GM12878 (cell line): Measurements from ENCODE around the gene BTG2. TPM values are rescaled to one million over a fixed set of nuclear protein-coding genes. Genes with fewer than 3 reads are reported as not detected.
A peak's percentile ranks its signal among the peaks of the same experiment; 100 is the strongest.

ENCODE experiments used
- BACH1 ChIP-seq: fragments of 450-650 bp; IDR thresholded peaks from 2 replicates; pipeline ENCODE4 v1.6.1; 2017; ENCODE audit warnings: mild to moderate bottlenecking, borderline replicate concordance
- CHD1 ChIP-seq: IDR thresholded peaks from 2 replicates; pipeline ENCODE4 v1.6.1; 2012; ENCODE audit warnings: low read depth, low read length, improper control_type of control experiment
- EGR1 ChIP-seq, 2 experiments: IDR thresholded peaks; 1 replicate in 1 of 2; 2 replicates in 1 of 2; pipeline ENCODE4 v1.6.1; 2011 to 2012; ENCODE audit warnings: low read depth in 2 of 2, low read length in 2 of 2, borderline replicate concordance in 1 of 2, mild to moderate bottlenecking in 1 of 2, moderate library complexity in 1 of 2
- JUND ChIP-seq: IDR thresholded peaks from 2 replicates; pipeline ENCODE4 v1.6.1; 2012; ENCODE audit warnings: low read depth, mild to moderate bottlenecking, low read length, improper control_type of control experiment, moderate library complexity
- LARP7 ChIP-seq: fragments of 450-650 bp; IDR thresholded peaks from 2 replicates; pipeline ENCODE4 v1.6.1; 2017; ENCODE audit warnings: mild to moderate bottlenecking
- MYB ChIP-seq: fragments of 150-350 bp; IDR thresholded peaks from 2 replicates; pipeline ENCODE4 v1.6.1; 2014; ENCODE audit warnings: mild to moderate bottlenecking, low read depth, low read length, borderline replicate concordance
- NBN ChIP-seq: fragments of 450-650 bp; IDR thresholded peaks from 2 replicates; pipeline ENCODE4 v1.6.1; 2016
- NFYB ChIP-seq: IDR thresholded peaks from 2 replicates; pipeline ENCODE4 v1.6.1; 2011; ENCODE audit warnings: low read depth, mild to moderate bottlenecking, low read length, improper control_type of control experiment, moderate library complexity; ENCODE audit not compliant: insufficient read depth
- NR2F1 ChIP-seq: fragments of 450-650 bp; conservative IDR thresholded peaks from 2 replicates; pipeline ENCODE4 v1.6.1; 2017; ENCODE audit warnings: mild to moderate bottlenecking
- POLR2A ChIP-seq: IDR thresholded peaks from 2 replicates; pipeline ENCODE4 v1.6.1; 2011; ENCODE audit warnings: low read depth, mild to moderate bottlenecking, low read length
- POU2F2 ChIP-seq: IDR thresholded peaks from 3 replicates; pipeline ENCODE4 v1.6.1; 2011; ENCODE audit warnings: low read depth, mild to moderate bottlenecking, low read length, borderline replicate concordance
- RAD21 ChIP-seq: IDR thresholded peaks from 2 replicates; pipeline ENCODE4 v1.6.1; 2011; ENCODE audit warnings: mild to moderate bottlenecking, low read depth, low read length, moderate library complexity; ENCODE audit not compliant: insufficient read depth
- SMC3 ChIP-seq: IDR thresholded peaks from 2 replicates; pipeline ENCODE4 v1.6.1; 2011; ENCODE audit warnings: low read length, improper control_type of control experiment, borderline replicate concordance
- ZNF217 ChIP-seq: fragments of 450-650 bp; IDR thresholded peaks from 2 replicates; pipeline ENCODE4 v1.6.1; 2017; ENCODE audit warnings: antibody characterized with exemption, mild to moderate bottlenecking
- ZNF24 ChIP-seq: fragments of 450-650 bp; IDR thresholded peaks from 2 replicates; pipeline ENCODE4 v1.6.1; 2017; ENCODE audit warnings: antibody characterized with exemption, mild to moderate bottlenecking
- polyA plus RNA-seq, 11 experiments: library from polyadenylated mRNA; depleted of rRNA in 4 of 11; unstranded in 6 of 11; stranded (reverse) in 5 of 11; fragments of >200 nt; fragmentation: Nextera tagmentation in 4 of 11; fragmentation: Illumina TruSeq in 1 of 11; extraction: Ambion mirVana in 4 of 11; extraction: Trizol in 1 of 11; gene quantifications; 1 replicate in 1 of 11; 2 replicates in 10 of 11; pipeline versions ENCODE4 v1.2.1 to v1.2.3, GENCODE V29; 2011 to 2016; ENCODE audit warnings: inconsistent platforms in 2 of 11, missing spikeins in 2 of 11, low read depth in 1 of 11
- total RNA-seq, 4 experiments: library from RNA; depleted of rRNA in 3 of 4; stranded (reverse); fragments of >200 nt in 3 of 4; fragmentation: Illumina TruSeq in 1 of 4; extraction: Trizol in 1 of 4; gene quantifications; 2 replicates each; pipeline versions ENCODE4 v1.2.1 to v1.2.3, GENCODE V29; 2013 to 2021
- TF ChIP-seq, protein P1 (sequence below): fragments of 450-650 bp; IDR thresholded peaks from 2 replicates; pipeline ENCODE4 v1.6.1; 2017; ENCODE audit warnings: low read depth, mild to moderate bottlenecking, moderate library complexity
- TF ChIP-seq, protein P2 (sequence below): fragments of 450-650 bp; IDR thresholded peaks from 2 replicates; pipeline ENCODE4 v1.6.1; 2017; ENCODE audit warnings: mild to moderate bottlenecking, moderate library complexity
- TF ChIP-seq, protein P3 (sequence below): fragments of 450-650 bp; IDR thresholded peaks from 2 replicates; pipeline ENCODE4 v1.6.1; 2017; ENCODE audit warnings: mild to moderate bottlenecking
- TF ChIP-seq, protein P4 (sequence below): fragments of 450-650 bp; IDR thresholded peaks from 2 replicates; pipeline ENCODE4 v1.6.1; 2018; ENCODE audit warnings: mild to moderate bottlenecking, low read depth, moderate library complexity; ENCODE audit not compliant: partially characterized antibody

BTG2 gene
- total and polyA plus RNA-seq, 10 of the 15 experiments (the other 5 are each of a cell fraction or from before 2014, with no cell fraction given) = 23.3 to 160 (median 98.1) TPM

DNA sequence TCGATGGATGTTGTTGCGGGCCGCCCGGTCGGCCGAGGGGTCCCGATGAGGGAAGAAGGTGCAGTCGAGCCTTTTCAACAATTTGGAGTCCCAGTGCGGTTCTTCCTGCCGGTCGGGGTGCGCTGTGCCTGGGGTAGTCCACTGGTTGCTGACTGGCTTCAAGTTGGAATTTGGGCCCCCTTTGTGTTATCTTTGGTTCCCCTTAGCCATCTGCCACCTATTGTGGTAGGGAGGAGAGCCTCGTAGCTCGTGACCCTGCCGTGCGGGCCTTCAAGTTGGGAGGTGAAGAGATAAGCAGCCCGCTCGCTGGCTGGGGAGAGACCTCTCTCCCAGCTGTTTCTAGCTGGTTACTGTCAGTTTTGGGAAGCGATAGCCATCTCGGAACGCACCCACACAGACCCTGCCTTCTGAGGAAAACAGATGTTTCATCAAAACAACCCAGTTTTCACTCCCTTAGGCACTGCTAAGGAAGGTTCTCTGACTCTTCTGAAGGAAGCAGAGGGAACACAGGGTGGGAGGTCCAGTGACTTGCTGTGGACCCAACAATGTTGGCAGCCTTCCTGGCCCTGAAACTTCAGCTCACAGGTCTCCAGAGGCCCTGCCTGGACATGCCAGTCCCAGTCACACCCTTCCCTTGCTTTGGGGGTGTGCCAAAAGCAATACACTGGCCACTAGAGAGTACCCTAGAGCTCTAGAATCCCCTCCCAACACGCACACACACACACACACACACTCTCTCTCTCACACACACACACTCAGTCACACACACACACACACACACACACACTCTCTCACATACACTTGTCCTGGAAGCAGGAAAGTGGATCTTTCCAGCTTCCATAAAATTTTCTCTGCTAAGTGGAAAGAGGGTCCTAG, 1.0 kb downstream of the BTG2 start (continued):
- TF ChIP-seq, protein P1, sequence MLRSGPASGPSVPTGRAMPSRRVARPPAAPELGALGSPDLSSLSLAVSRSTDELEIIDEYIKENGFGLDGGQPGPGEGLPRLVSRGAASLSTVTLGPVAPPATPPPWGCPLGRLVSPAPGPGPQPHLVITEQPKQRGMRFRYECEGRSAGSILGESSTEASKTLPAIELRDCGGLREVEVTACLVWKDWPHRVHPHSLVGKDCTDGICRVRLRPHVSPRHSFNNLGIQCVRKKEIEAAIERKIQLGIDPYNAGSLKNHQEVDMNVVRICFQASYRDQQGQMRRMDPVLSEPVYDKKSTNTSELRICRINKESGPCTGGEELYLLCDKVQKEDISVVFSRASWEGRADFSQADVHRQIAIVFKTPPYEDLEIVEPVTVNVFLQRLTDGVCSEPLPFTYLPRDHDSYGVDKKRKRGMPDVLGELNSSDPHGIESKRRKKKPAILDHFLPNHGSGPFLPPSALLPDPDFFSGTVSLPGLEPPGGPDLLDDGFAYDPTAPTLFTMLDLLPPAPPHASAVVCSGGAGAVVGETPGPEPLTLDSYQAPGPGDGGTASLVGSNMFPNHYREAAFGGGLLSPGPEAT = peak; percentile 78
- no peak for TF ChIP-seq POU2F2
- TF ChIP-seq NFYB = no peak
- peak; percentile 23; the same call in 1 of the 2 replicates for TF ChIP-seq BACH1
- TF ChIP-seq JUND = no peak
- TF ChIP-seq, protein P2, sequence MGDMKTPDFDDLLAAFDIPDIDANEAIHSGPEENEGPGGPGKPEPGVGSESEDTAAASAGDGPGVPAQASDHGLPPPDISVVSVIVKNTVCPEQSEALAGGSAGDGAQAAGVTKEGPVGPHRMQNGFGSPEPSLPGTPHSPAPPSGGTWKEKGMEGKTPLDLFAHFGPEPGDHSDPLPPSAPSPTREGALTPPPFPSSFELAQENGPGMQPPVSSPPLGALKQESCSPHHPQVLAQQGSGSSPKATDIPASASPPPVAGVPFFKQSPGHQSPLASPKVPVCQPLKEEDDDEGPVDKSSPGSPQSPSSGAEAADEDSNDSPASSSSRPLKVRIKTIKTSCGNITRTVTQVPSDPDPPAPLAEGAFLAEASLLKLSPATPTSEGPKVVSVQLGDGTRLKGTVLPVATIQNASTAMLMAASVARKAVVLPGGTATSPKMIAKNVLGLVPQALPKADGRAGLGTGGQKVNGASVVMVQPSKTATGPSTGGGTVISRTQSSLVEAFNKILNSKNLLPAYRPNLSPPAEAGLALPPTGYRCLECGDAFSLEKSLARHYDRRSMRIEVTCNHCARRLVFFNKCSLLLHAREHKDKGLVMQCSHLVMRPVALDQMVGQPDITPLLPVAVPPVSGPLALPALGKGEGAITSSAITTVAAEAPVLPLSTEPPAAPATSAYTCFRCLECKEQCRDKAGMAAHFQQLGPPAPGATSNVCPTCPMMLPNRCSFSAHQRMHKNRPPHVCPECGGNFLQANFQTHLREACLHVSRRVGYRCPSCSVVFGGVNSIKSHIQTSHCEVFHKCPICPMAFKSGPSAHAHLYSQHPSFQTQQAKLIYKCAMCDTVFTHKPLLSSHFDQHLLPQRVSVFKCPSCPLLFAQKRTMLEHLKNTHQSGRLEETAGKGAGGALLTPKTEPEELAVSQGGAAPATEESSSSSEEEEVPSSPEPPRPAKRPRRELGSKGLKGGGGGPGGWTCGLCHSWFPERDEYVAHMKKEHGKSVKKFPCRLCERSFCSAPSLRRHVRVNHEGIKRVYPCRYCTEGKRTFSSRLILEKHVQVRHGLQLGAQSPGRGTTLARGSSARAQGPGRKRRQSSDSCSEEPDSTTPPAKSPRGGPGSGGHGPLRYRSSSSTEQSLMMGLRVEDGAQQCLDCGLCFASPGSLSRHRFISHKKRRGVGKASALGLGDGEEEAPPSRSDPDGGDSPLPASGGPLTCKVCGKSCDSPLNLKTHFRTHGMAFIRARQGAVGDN = peak; percentile 55; the same call in 1 of the 2 replicates
- TF ChIP-seq RAD21 = peak; percentile 38; the same call in 1 of the 2 replicates
- no peak for TF ChIP-seq MYB
- TF ChIP-seq, protein P3, sequence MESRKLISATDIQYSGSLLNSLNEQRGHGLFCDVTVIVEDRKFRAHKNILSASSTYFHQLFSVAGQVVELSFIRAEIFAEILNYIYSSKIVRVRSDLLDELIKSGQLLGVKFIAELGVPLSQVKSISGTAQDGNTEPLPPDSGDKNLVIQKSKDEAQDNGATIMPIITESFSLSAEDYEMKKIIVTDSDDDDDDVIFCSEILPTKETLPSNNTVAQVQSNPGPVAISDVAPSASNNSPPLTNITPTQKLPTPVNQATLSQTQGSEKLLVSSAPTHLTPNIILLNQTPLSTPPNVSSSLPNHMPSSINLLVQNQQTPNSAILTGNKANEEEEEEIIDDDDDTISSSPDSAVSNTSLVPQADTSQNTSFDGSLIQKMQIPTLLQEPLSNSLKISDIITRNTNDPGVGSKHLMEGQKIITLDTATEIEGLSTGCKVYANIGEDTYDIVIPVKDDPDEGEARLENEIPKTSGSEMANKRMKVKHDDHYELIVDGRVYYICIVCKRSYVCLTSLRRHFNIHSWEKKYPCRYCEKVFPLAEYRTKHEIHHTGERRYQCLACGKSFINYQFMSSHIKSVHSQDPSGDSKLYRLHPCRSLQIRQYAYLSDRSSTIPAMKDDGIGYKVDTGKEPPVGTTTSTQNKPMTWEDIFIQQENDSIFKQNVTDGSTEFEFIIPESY = no peak
- TF ChIP-seq NBN = peak; percentile 99
- TF ChIP-seq SMC3 = peak; percentile 20; the same call in 1 of the 2 replicates
- no peak for TF ChIP-seq ZNF24
- TF ChIP-seq CHD1 = 0 out of 2 replicates have a peak, but pooled peaks have one; percentile 55
- no peak for TF ChIP-seq NR2F1
- peak; percentile 45; the same call in 1 of the 2 replicates for TF ChIP-seq POLR2A
- TF ChIP-seq LARP7 = 0 out of 2 replicates have a peak, but pooled peaks have one; percentile 25
- TF ChIP-seq ZNF217 = no peak
- TF ChIP-seq EGR1 (IDR thresholded peaks at IDR 0.05; ENCODE audit: borderline replicate concordance in 1 of 2, low read depth in 2 of 2, low read length in 2 of 2) = 0 out of 3 replicates have a peak, but pooled peaks of 1 of the 2 experiments have one; percentile 13
- TF ChIP-seq, protein P4, sequence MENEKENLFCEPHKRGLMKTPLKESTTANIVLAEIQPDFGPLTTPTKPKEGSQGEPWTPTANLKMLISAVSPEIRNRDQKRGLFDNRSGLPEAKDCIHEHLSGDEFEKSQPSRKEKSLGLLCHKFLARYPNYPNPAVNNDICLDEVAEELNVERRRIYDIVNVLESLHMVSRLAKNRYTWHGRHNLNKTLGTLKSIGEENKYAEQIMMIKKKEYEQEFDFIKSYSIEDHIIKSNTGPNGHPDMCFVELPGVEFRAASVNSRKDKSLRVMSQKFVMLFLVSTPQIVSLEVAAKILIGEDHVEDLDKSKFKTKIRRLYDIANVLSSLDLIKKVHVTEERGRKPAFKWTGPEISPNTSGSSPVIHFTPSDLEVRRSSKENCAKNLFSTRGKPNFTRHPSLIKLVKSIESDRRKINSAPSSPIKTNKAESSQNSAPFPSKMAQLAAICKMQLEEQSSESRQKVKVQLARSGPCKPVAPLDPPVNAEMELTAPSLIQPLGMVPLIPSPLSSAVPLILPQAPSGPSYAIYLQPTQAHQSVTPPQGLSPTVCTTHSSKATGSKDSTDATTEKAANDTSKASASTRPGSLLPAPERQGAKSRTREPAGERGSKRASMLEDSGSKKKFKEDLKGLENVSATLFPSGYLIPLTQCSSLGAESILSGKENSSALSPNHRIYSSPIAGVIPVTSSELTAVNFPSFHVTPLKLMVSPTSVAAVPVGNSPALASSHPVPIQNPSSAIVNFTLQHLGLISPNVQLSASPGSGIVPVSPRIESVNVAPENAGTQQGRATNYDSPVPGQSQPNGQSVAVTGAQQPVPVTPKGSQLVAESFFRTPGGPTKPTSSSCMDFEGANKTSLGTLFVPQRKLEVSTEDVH = peak; percentile 52
